Activated T-cell treated with anti-CD3 and anti-CD28 coated beads, Interleukin-2, amount 50 U/mL, for 24 hours (primary cell): ENCODE data around the gene NUF2.

Source experiments
- DNase-seq: peaks from one replicate; pipeline ENCODE4 v3.0.0-alpha.2; 2020
- H3K27ac Mint-ChIP-seq: 2 replicates; pipeline ENCODE4 v1.8.0; 2020; ENCODE audit warnings: mild to moderate bottlenecking, mixed read lengths
- H3K27me3 Mint-ChIP-seq: 2 replicates; pipeline ENCODE4 v1.8.0; 2020; ENCODE audit warnings: mixed read lengths
- H3K36me3 Mint-ChIP-seq: 2 replicates; pipeline ENCODE4 v1.8.0; 2020; ENCODE audit warnings: low read depth, mixed read lengths
- H3K4me1 Mint-ChIP-seq: 2 replicates; pipeline ENCODE4 v1.8.0; 2020; ENCODE audit warnings: low read depth, mixed read lengths
- H3K4me3 Mint-ChIP-seq: 2 replicates; pipeline ENCODE4 v1.8.0; 2020; ENCODE audit warnings: mild to moderate bottlenecking, moderate library complexity, mixed read lengths
- H3K9me3 Mint-ChIP-seq: 2 replicates; pipeline ENCODE4 v1.8.0; 2020; ENCODE audit warnings: mixed read lengths

The NUF2 gene

GRCh38 chr1:163365186-163365585, 43.4 kb downstream of the NUF2 start:
- Mint-ChIP-seq H3K4me1 (peaks cover 7% of the 10 kb centered on the region), H3K36me3 (no peaks in the 10 kb centered on the region)

GRCh38 chr1:163366555-163366954, 44.8 kb downstream of the NUF2 start:
- H3K27me3 Mint-ChIP-seq = peaks cover 8% of the 10 kb centered on the region
- H3K27ac Mint-ChIP-seq = no peak overlapping the region
- no peaks in the 10 kb centered on the region for H3K36me3 Mint-ChIP-seq
- no peaks in the 10 kb centered on the region for H3K9me3 Mint-ChIP-seq
- peaks cover 3% of the 10 kb centered on the region for H3K4me1 Mint-ChIP-seq
- no peak for DNase-seq
- H3K4me3 Mint-ChIP-seq = no peak overlapping the region

More at GRCh38 chr1:163365186-163365585, 43.4 kb downstream of the NUF2 start:
- Mint-ChIP-seq H3K27me3 (peaks cover 13% of the 10 kb centered on the region), H3K4me3 (no peak overlapping the region), H3K27ac (no peak overlapping the region), H3K9me3 (no peaks in the 10 kb centered on the region)
- no peak for DNase-seq

GRCh38 chr1:163367721-163368120, 46.0 kb downstream of the NUF2 start:
- no peaks in the 10 kb centered on the region for H3K9me3 Mint-ChIP-seq
- peaks cover 3% of the 10 kb centered on the region for H3K27me3 Mint-ChIP-seq
- no peaks in the 10 kb centered on the region for H3K36me3 Mint-ChIP-seq
- no peak overlapping the region for H3K4me3 Mint-ChIP-seq
- no peak for DNase-seq
- no peak overlapping the region for H3K27ac Mint-ChIP-seq
- no peaks in the 10 kb centered on the region for H3K4me1 Mint-ChIP-seq

GRCh38 chr1:163372576-163372975, 50.8 kb downstream of the NUF2 start:
- no peak overlapping the region for H3K27ac Mint-ChIP-seq
- peaks cover 17% of the 10 kb centered on the region for H3K27me3 Mint-ChIP-seq
- H3K4me1 Mint-ChIP-seq = no peaks in the 10 kb centered on the region
- H3K36me3 Mint-ChIP-seq = no peaks in the 10 kb centered on the region
- no peak overlapping the region for H3K4me3 Mint-ChIP-seq
- DNase-seq = no peak
- no peaks in the 10 kb centered on the region for H3K9me3 Mint-ChIP-seq

- Mint-ChIP-seq H3K4me1 (no peaks in the 10 kb centered on the region), H3K4me3 (no peak overlapping the region), H3K36me3 (no peaks in the 10 kb centered on the region), H3K27me3 (peaks cover 31% of the 10 kb centered on the region), H3K27ac (no peak overlapping the region), H3K9me3 (no peaks in the 10 kb centered on the region)
- no peak for DNase-seq
Observed at GRCh38 chr1:163378554-163378953, 56.8 kb downstream of the NUF2 start.

- H3K9me3 Mint-ChIP-seq = no peaks in the 10 kb centered on the region
- DNase-seq = no peak
- no peak overlapping the region for H3K27ac Mint-ChIP-seq
- no peak overlapping the region for H3K4me3 Mint-ChIP-seq
- no peaks in the 10 kb centered on the region for H3K36me3 Mint-ChIP-seq
- H3K4me1 Mint-ChIP-seq = no peaks in the 10 kb centered on the region
- peaks cover 27% of the 10 kb centered on the region for H3K27me3 Mint-ChIP-seq
Observed at GRCh38 chr1:163379801-163380200, 58.0 kb downstream of the NUF2 start.

GRCh38 chr1:163381487-163382184, 59.9 kb downstream of the NUF2 start:
- peaks cover 28% of the 10 kb centered on the region for H3K27me3 Mint-ChIP-seq
- H3K9me3 Mint-ChIP-seq = no peaks in the 10 kb centered on the region
- no peak overlapping the region for H3K4me3 Mint-ChIP-seq
- no peaks in the 10 kb centered on the region for H3K4me1 Mint-ChIP-seq
- no peak overlapping the region for H3K27ac Mint-ChIP-seq
- no peaks in the 10 kb centered on the region for H3K36me3 Mint-ChIP-seq
- no peak for DNase-seq

- Mint-ChIP-seq H3K4me3 (no peak overlapping the region), H3K27ac (no peak overlapping the region), H3K27me3 (peaks cover 29% of the 10 kb centered on the region), H3K36me3 (no peaks in the 10 kb centered on the region), H3K4me1 (no peaks in the 10 kb centered on the region), H3K9me3 (no peaks in the 10 kb centered on the region)
- DNase-seq = no peak
Observed at GRCh38 chr1:163382395-163382794, 60.6 kb downstream of the NUF2 start.

GRCh38 chr1:163387146-163387545, 65.4 kb downstream of the NUF2 start:
- DNase-seq = no peak
- H3K27me3 Mint-ChIP-seq = peaks cover 42% of the 10 kb centered on the region
- H3K27ac Mint-ChIP-seq = no peak overlapping the region
- no peaks in the 10 kb centered on the region for H3K9me3 Mint-ChIP-seq
- no peaks in the 10 kb centered on the region for H3K4me1 Mint-ChIP-seq
- H3K4me3 Mint-ChIP-seq = no peak overlapping the region
- H3K36me3 Mint-ChIP-seq = no peaks in the 10 kb centered on the region

- Mint-ChIP-seq H3K4me1 (no peaks in the 10 kb centered on the region), H3K27me3 (peaks cover 44% of the 10 kb centered on the region), H3K36me3 (no peaks in the 10 kb centered on the region), H3K27ac (no peak overlapping the region), H3K9me3 (no peaks in the 10 kb centered on the region), H3K4me3 (no peak overlapping the region)
- DNase-seq = no peak
Observed at GRCh38 chr1:163388970-163389369, 67.2 kb downstream of the NUF2 start.

- Mint-ChIP-seq H3K27ac (no peak overlapping the region), H3K27me3 (peaks cover 34% of the 10 kb centered on the region), H3K4me3 (no peak overlapping the region), H3K36me3 (no peaks in the 10 kb centered on the region), H3K9me3 (no peaks in the 10 kb centered on the region), H3K4me1 (no peaks in the 10 kb centered on the region)
- DNase-seq = no peak
Observed at GRCh38 chr1:163395790-163396189, 74.0 kb downstream of the NUF2 start.

GRCh38 chr1:163397451-163398200, 75.9 kb downstream of the NUF2 start:
- DNase-seq = no peak
- Mint-ChIP-seq H3K4me3 (no peak overlapping the region), H3K27ac (no peak overlapping the region), H3K4me1 (no peaks in the 10 kb centered on the region), H3K36me3 (no peaks in the 10 kb centered on the region), H3K9me3 (no peaks in the 10 kb centered on the region), H3K27me3 (peaks cover 39% of the 10 kb centered on the region)

GRCh38 chr1:163399001-163399400, 77.2 kb downstream of the NUF2 start:
- Mint-ChIP-seq H3K36me3 (no peaks in the 10 kb centered on the region), H3K9me3 (no peaks in the 10 kb centered on the region), H3K27ac (no peak overlapping the region), H3K4me3 (no peak overlapping the region), H3K27me3 (peaks cover 34% of the 10 kb centered on the region), H3K4me1 (no peaks in the 10 kb centered on the region)
- DNase-seq = no peak

- H3K4me1 Mint-ChIP-seq = no peaks in the 10 kb centered on the region
- no peaks in the 10 kb centered on the region for H3K36me3 Mint-ChIP-seq
Observed at GRCh38 chr1:163399976-163400601, 78.3 kb downstream of the NUF2 start.

GRCh38 chr1:163401211-163401610, 79.5 kb downstream of the NUF2 start:
- no peaks in the 10 kb centered on the region for H3K36me3 Mint-ChIP-seq
- no peak overlapping the region for H3K4me3 Mint-ChIP-seq
- H3K27ac Mint-ChIP-seq = no peak overlapping the region
- no peak for DNase-seq
- H3K27me3 Mint-ChIP-seq = peaks cover 24% of the 10 kb centered on the region
- H3K4me1 Mint-ChIP-seq = no peaks in the 10 kb centered on the region
- H3K9me3 Mint-ChIP-seq = no peaks in the 10 kb centered on the region

More at GRCh38 chr1:163399976-163400601, 78.3 kb downstream of the NUF2 start:
- Mint-ChIP-seq H3K27ac (no peak overlapping the region), H3K27me3 (peaks cover 29% of the 10 kb centered on the region), H3K4me3 (no peak overlapping the region), H3K9me3 (no peaks in the 10 kb centered on the region)
- DNase-seq = no peak
